ENCODE results near the gene CDHR3.

CDHR3 gene

DNA sequence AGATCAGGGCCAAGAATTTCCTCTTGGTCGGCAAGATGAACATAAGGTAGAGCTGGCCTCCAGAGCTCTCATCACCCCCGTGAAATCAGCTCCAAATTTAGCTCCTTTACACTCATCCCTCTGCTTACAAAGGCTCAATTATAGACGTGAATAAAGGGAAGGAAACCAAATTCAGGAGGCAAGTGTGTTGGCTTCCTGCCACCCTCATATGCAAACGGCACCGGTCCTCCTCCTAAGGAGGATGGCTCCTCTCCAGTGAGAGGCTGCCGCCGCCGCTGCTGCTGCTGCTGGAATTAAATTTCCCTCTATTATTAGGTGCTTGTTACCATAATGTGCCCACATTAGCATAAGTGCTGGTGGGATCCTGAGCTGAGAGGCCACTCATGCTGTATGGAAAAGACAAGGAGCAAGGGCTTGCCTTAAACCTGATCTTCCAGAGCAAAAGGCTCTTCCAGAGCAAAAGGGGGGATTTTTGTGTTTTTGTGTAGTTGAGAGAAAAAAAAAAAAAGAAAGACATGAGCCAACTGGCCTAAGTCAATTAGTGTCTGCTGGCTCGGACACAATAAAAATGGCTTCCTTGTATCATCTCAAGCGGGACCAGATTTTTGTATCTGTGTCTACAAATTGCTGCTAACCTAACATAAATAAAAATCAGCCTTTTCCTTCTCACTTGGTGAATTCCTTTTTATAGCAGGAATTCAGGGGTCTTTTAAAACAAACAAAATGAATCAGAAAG lies 68.4 kb downstream of the CDHR3 start:
- DNase-seq = peak; percentile 64

DNA sequence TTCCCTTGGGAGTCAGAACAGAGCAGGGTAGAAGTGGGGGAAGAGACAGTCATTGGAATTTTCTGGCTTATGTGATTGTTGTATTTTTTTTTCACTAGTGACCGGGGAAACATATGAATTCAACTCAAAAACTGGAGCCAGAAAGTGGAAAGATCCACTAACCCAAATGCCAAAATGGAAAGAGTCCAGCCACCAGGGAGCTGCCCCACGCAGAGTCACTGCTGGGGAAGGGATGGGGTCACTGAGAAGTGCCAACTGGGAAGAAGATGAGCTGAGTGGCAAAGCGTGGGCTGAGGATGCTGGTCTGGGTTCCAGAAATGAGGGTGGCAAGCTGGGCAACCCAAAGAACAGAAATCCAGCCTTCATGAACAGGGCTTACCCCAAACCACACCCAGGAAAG lies 69.2 kb downstream of the CDHR3 start:
- no peak for DNase-seq

GRCh38 chr7:106033735-106034134 lies 70.7 kb downstream of the CDHR3 start:
- no peak for DNase-seq

DNA sequence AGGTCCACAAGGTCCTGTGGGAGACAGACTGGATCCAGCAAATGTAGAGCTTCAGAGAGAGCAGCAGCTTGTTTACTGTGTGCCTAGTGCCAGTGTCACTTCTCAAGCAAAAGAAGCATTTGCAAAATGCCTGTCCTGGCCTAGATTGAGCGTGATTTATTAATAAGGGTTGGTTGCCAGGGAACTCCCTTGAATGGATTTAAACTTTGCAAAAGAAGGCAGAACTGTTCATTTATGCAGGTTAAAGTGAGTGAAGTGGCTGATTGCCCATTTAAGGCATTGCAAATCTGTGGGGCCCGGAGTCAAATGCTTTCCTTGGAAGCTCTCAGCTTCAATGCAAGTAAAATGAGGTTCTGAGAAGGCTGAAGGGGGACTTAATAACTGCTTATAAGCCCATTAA lies 71.3 kb downstream of the CDHR3 start:
- no peak for DNase-seq

DNA sequence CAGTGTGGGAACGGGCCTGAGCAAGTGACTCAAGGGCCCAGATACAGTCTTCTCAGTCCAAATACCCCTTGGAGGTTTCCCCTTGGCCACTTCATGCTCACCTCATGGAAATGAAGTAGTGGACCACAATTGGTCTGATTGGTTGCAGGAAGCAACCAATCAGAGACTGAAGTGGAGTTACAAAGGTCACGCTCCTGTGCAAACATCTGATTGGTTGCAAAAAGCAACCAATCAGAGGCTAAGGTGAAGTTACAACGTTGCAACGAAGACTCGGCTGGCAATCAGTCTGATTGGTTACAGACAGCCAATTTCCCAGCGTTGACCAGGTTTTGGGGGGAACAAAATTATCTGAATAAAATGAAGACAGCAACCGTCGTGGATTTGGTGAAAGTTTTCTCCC lies 72.5 kb downstream of the CDHR3 start:
- no peak for DNase-seq

GRCh38 chr7:106036004-106036403 lies 72.9 kb downstream of the CDHR3 start:
- no peak for DNase-seq

DNA sequence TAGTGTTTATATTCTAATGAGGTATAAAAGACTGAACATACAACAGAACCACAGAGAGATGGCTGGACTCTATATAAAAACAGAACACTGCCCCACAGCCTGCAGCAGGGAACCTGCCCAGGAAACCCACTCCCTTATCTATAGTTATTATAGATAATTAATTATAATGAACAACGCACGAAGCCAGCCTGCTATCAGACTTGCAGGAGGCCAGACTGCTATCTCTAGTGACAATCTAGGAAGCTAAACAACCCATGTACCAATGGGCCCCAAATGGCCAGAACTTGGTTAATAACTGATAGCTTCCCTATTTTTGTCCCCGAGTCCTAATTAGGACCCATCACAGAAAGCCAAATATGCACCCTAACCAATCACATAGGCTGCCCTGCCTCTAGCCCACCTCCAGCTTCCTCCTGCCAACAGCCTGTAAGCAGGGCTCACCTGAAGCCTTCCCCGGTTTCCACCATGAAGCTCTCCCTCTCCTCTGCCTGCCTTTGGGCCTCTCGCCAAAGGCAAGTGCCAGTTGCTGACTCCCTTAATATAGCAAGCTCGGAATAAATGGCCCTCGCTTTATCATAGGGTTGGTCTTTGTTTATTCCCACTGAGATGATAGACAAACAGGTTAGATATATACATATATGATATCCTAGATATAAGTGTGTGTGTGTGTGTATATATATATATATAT lies 74.6 kb downstream of the CDHR3 start:
- no peak for DNase-seq

DNA sequence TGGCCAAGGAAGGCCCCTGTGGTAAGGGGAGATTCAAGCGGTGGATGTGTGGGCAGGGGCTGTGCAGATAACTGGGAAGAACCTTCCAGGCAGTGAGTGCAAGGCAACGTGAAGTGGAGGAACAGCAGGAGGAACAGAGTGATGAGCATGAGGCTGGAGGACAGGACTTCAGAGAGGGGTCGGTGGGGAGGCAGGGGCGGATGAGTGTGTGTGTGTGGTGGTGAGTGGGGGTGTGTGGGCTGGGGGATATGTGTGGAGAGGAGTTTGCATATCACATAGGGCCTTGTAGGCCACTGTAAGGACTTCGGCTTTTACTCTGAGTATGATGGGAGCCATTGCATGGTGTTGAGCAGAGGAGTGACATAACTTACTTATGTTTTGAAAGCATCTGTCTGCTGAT lies 75.2 kb downstream of the CDHR3 start:
- no peak for DNase-seq

DNA sequence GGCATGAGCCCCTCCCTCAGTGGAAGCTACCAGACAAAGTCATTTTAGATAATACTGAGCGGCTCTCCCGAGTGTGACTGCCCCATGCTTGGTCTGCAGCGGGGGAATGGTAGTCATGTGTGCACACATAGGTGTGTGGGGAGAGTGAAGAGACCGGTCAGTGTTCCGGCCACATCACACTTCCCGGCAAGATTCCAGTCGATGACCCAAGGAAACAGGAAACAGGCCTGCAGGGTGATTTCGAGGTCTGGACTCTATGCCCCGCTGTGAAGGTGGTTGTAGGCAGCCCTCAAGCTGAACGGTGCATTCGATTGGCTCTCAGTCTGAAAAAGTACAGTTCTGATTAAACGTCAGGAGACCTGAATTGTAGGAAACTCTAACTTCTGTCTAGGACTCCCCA lies 75.9 kb downstream of the CDHR3 start:
- no peak for DNase-seq

- DNase-seq = no peak
Measured at GRCh38 chr7:106039486-106040060, 76.5 kb downstream of the CDHR3 start.

DNA sequence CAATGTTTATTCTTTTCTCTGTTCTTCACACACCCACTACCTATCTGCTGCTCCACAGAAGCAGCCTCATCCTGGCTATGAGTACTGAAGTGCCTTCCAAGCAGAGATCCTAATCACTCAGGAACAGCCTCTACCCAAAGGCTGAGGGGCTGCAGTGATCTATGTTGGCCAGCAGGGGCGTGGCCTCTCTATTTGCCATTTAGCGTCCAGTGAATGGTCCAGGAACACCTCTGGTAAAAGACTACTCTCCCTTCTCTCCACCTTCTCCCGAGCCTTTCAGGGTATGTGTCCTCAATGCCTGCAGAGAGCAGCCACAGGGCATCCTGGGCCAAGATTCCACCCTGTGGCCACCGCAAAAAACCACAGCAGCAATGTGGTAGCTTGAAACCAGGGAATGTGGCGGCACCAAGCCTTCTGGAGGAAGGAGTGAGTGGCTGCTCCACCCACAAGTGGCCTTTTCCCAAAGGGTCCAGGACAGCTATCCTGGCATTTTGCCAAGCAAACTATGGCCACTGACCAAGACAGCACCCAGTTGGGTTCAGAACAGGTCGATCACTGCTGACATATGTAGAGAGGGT lies 78.2 kb downstream of the CDHR3 start:
- no peak for DNase-seq

DNA sequence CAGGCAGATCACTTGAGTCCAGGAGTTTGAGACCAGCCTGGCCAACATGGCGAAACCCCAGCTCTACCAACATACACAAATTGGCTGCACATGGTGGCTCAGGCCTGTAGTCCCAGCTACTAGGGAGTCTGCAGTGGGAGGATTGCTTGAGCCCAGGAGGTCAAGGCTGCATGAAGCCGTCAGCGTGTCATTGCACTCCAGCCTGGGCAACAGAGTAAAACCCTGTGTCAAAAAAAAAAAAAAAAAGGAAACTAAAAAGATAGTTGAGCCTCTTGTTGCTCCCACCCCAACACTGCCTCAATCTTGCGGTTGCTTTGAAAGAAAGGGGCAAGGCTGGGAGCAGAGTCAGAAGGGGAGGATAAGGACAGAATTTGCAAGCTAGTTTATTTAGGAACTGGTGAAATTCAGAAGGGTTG lies 79.1 kb downstream of the CDHR3 start:
- DNase-seq = no peak

DNA sequence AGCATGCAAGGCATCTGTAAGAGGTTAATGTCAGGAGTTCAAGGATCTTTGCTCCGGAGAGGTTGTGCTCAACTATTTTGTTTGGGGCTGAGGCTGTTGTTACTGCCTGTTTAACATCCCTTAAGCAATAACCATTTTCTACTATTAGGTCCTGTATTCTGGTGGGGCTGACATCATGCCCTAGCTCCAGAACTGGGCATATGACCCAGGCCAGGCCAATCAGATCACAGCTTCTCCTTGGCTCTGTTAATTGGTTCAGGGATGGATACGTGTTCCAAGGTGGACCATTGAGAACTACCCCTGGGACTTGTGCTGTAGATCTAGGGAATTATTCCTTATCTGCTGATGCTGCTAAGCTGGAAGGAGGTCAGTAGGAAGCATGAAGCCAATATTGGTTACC lies 82.1 kb downstream of the CDHR3 start:
- no peak for DNase-seq

- DNase-seq = no peak
Measured at GRCh38 chr7:106045586-106045985, 82.5 kb downstream of the CDHR3 start.

DNA sequence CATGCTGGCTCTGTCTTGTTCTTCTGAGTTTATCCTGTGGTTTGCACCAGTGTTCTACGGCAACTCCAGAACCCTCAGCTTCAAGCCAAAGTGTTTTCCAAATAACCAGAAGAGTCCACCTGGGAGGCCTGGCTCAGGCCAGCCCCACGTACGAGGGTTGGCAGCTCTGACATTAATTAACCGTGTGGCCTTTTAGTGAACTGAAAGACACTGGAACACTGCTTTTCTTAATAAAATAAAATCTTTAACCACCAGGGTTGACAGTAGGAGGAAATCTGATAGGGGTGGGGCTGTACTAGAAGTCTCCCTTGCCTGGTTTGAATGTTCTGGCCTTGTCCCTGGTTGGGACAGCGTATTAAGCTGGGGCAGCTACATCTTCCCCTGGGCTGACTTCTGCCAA lies 84.1 kb downstream of the CDHR3 start:
- DNase-seq = no peak

DNA sequence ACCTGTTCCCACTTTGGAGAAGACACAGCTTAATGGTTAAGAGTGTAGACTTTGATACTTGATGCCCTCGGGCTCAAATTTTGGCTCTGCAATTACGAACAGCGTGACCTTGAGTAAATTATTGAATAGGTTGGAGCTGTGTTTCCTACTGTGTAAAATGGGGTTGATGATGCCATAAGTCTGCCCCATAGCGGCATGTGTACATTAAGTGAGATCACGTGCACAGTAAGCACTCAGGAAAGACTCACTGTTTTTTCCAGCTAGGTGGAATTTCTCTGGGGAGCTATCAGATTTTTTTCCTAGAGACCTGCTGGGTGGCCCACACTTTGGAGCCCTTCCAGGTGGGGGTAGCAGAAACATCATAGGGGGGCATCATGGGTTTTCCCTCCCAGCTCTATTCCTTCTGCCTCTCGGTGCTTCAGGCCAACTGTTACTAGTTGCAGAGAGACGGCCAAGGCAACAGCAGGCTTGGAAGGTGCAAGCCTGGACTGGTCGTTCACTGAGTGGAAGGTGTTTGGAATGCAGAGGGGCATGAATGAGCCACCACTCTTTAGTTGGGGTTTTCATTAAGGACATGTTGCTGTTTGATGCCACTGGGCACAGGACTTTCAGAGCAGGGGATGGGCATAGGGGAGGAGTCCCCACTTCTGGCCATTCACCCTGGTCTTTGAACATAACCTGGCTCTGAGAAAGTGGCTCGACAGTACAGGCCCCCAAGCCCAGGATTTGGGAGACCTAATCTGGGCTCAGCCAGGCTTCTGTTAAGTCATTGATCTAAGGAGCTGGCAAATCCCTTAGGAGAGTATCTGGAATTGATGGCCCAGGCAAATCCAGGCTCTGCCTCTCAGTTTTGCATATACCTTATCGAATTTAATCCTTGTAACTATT lies 85.0 kb downstream of the CDHR3 start:
- no peak for DNase-seq

DNA sequence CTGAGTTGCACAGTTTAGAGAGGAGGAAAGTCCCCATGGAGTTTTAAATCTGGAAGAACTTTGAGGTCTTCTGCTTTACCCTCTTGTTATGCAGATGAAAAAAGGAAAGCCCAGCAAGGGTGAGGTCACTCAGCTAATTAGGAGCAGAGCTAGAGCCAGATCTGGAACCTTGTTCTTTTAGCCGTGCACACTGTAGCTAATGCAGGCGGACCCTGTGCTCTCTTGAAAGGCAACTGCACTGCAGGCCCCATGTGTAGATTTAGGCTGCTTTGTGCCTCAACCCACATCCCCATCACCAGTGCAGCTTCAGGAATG lies 85.6 kb downstream of the CDHR3 start:
- DNase-seq = no peak

- DNase-seq = no peak
Measured at GRCh38 chr7:106049139-106049752, 86.2 kb downstream of the CDHR3 start.

DNA sequence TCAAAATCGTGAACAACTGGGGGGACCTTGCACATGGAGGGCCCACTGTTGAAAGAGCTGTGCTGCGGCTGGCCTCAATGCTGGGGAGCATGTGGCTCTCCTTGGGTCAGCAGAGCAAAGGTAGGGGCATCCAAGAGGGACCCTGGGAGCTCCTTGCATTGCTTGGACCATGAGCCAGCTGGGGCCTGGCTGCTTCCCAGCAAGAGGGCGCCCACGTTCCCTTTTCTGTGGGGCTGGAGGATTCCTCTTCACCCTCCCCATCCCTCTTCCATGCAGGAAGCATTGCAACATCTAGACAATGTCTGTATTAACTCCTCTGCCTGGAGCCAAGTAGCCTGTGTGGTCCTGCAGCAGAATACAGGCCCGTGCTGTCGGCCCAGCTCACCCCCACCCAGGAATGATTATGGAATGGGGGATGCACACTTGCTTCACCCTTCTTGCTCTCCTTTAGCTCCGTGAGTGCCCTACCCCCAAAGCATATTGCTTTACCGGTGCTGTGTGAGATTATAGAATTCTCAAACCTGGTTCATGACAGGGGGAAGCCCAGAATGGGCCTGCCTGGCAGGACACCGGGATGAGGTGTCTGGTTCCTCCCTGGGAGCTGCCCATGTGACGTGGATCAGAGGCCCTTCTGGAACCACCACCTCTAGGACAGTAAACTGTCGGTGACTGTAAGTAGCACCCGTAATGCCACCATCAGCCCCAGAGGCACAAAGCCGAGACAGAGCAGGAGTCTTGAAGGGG lies 87.1 kb downstream of the CDHR3 start:
- DNase-seq = no peak

- DNase-seq = no peak
Measured at GRCh38 chr7:106050746-106051117, 87.7 kb downstream of the CDHR3 start.

DNA sequence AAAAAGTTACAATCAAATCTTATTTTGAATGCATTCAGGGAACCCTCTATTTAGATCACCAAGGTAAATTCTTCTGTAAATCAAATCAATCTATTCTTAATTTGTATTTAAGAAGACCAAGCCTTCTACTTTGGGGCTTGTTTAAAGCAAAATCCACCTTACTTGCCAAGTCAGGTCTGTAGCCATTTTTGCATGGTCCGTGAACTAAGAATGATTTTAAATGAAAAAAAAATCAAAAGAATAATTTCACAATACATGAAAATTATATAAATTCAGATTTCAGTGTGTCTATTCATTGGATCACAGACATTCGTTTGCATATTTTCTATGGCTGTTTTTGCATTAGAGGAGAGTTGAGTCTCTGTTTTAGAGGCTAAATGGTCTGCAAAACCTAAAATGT lies 89.6 kb downstream of the CDHR3 start:
- no peak for DNase-seq

DNA sequence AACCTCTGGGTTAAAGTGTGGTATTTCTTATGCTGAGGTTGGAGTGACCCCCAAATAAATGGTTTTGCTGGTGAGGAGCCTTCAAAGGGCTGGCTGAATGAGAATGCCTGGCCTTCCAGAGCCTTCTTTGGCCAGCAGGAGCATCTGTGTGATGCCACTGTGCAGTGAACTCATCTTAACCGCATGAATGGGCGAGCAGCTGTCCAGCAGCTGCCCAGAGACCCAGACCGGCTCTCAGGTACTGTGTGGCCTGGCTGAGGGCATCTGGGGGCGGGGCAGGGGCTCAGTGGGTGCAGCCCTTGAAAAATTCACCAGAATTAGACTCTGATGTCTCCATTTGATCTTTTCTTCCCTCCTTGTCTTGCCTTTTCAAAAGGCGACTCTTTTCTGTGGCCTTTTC lies 90.0 kb downstream of the CDHR3 start:
- DNase-seq = no peak

Measured in right hindlimb (tissue), 1 donor.